ENCODE results near the gene OR10C1. TPM values are rescaled to one million over a fixed set of nuclear protein-coding genes. Genes with fewer than 3 reads are reported as not detected.

The OR10C1 gene
- total RNA-seq, 1 experiment from 2014 or later: not detected

- intact Hi-C loops (cut with micrococcal nuclease): no loop called here
- TF ChIP-seq ELF1 (IDR thresholded peaks at IDR 0.05; ENCODE audit: borderline replicate concordance, low read depth) (no peak), MAX (IDR thresholded peaks at IDR 0.05) (no peak), EZH2phosphoT487 (IDR thresholded peaks at IDR 0.05; ENCODE audit: borderline replicate concordance) (no peak), SRF (IDR thresholded peaks at IDR 0.05; ENCODE audit: low read depth) (no peak)
Measured at GRCh38 chr6:29478740-29479139, 39.6 kb downstream of the OR10C1 start.

GRCh38 chr6:29479560-29479959 lies 40.5 kb downstream of the OR10C1 start:
- Histone ChIP-seq H3K79me2 (ENCODE audit: insufficient read depth, low read length) (no peaks in the 10 kb centered on the region), H3K9me3 (ENCODE audit: control insufficient read depth in 1 of 2, insufficient read depth in 1 of 2, low read depth in 1 of 2, low read length in 2 of 2) (no peaks in the 10 kb centered on the region), H3K4me3 (replicated peaks in 1 of 2; ENCODE audit: low read depth in 1 of 2, low read length in 2 of 2) (no peak overlapping the region), H4K20me1 (ENCODE audit: insufficient read depth) (no peaks in the 10 kb centered on the region), H3K36me3 (ENCODE audit: control insufficient read depth in 1 of 2, insufficient read depth in 2 of 2, low read length in 2 of 2) (no peaks in the 10 kb centered on the region), H3K27me3 (ENCODE audit: insufficient read depth, low read length) (no peaks in the 10 kb centered on the region), H3K9ac (ENCODE audit: low read length) (no peak overlapping the region), H3K4me2 (ENCODE audit: low read length) (no peak overlapping the region), H3K4me1 (ENCODE audit: control insufficient read depth in 1 of 2, insufficient read depth in 2 of 2, low read length in 2 of 2) (no peaks in the 10 kb centered on the region), H3K9me2 (ENCODE audit: insufficient read depth) (no peaks in the 10 kb centered on the region), H2AFZ (ENCODE audit: low read depth, low read length, poor library complexity, severe bottlenecking) (no peak overlapping the region), H3K27ac (ENCODE audit: low read depth, low read length) (no peak overlapping the region)
- no TSS peak for BruUV-seq (replicated peaks)
- DNase-seq (ENCODE audit: low read depth, low spot score) (no peak), ATAC-seq (no peak)
- POLR2A ChIA-PET: no interaction called here
- TF ChIP-seq ELF1 (IDR thresholded peaks at IDR 0.05; ENCODE audit: borderline replicate concordance, low read depth): no peak
- TF ChIP-seq ZBTB33 (IDR thresholded peaks at IDR 0.05; ENCODE audit: extremely low read depth, insufficient replicate concordance, low read length): no peak
- no peak for TF ChIP-seq CTCF (IDR thresholded peaks at IDR 0.05 in 2 of 3, conservative IDR thresholded peaks at IDR 0.05 in 1 of 3; ENCODE audit: borderline replicate concordance in 1 of 3, insufficient read depth in 1 of 3, low read depth in 2 of 3, low read length in 2 of 3)
- CTCF ChIA-PET: no interaction called here
- RAD21 ChIA-PET (ENCODE audit: low non-redundant PET in 1 of 2, low total read pairs in 2 of 2, uncharacterized antibody in 2 of 2, unreplicated experiment in 2 of 2): no interaction called here
- intact Hi-C loops (cut with micrococcal nuclease): no loop called here

More at GRCh38 chr6:29478740-29479139, 39.6 kb downstream of the OR10C1 start:
- Histone ChIP-seq H3K79me2 (ENCODE audit: insufficient read depth, low read length) (no peaks in the 10 kb centered on the region), H2AFZ (ENCODE audit: low read depth, low read length, poor library complexity, severe bottlenecking) (no peak overlapping the region), H4K20me1 (ENCODE audit: insufficient read depth) (no peaks in the 10 kb centered on the region), H3K9me2 (ENCODE audit: insufficient read depth) (no peaks in the 10 kb centered on the region), H3K36me3 (ENCODE audit: control insufficient read depth in 1 of 2, insufficient read depth in 2 of 2, low read length in 2 of 2) (no peaks in the 10 kb centered on the region), H3K9ac (ENCODE audit: low read length) (no peak overlapping the region), H3K4me1 (ENCODE audit: control insufficient read depth in 1 of 2, insufficient read depth in 2 of 2, low read length in 2 of 2) (no peaks in the 10 kb centered on the region), H3K27me3 (ENCODE audit: insufficient read depth, low read length) (no peaks in the 10 kb centered on the region), H3K4me2 (ENCODE audit: low read length) (no peak overlapping the region), H3K27ac (ENCODE audit: low read depth, low read length) (no peak overlapping the region), H3K4me3 (replicated peaks in 1 of 2; ENCODE audit: low read depth in 1 of 2, low read length in 2 of 2) (no peak overlapping the region), H3K9me3 (ENCODE audit: control insufficient read depth in 1 of 2, insufficient read depth in 1 of 2, low read depth in 1 of 2, low read length in 2 of 2) (no peaks in the 10 kb centered on the region)
- ATAC-seq: no peak
- BruUV-seq (replicated peaks): no TSS peak
- ChIA-PET POLR2A (no interaction called here), RAD21 (ENCODE audit: low non-redundant PET in 1 of 2, low total read pairs in 2 of 2, uncharacterized antibody in 2 of 2, unreplicated experiment in 2 of 2) (no interaction called here), CTCF (no interaction called here)
- DNase-seq (ENCODE audit: low read depth, low spot score): no peak
